SU-DHL-6 (cell line): Measurements from ENCODE around the gene ATR.

ENCODE experiments used
- H2AFZ ChIP-seq: fragments of 200-600 bp; sonication (generic); 2 replicates; pipeline ENCODE4 v1.6.1; 2014; ENCODE audit warnings: low read depth, mild to moderate bottlenecking, moderate library complexity, mixed read lengths, antibody characterized with exemption, low read length; ENCODE audit not compliant: severe bottlenecking
- H3F3A ChIP-seq: fragments of 200-600 bp; shearing (Covaris generic); 2 replicates; pipeline ENCODE4 v1.6.0; 2016; ENCODE audit warnings: antibody characterized with exemption, mild to moderate bottlenecking; ENCODE audit not compliant: insufficient read depth
- H3K27ac ChIP-seq: fragments of 200-600 bp; sonication (generic); 2 replicates; pipeline ENCODE4 v1.5.1; 2016; ENCODE audit warnings: low read depth, mild to moderate bottlenecking, low read length, moderate library complexity, mixed read lengths
- H3K27me3 ChIP-seq: fragments of 200-600 bp; sonication (generic), shearing (Covaris generic); 2 replicates; pipeline ENCODE4 v1.6.0; 2014; ENCODE audit warnings: mild to moderate bottlenecking, low read length
- H3K36me3 ChIP-seq: fragments of 200-600 bp; sonication (generic); 2 replicates; pipeline ENCODE4 v1.6.1; 2014; ENCODE audit warnings: mild to moderate bottlenecking, low read length, mixed read lengths
- H3K4me2 ChIP-seq: fragments of 300-600, 200-600 bp; shearing (Covaris generic), sonication (generic); 2 replicates; pipeline ENCODE4 v1.6.0; 2014; ENCODE audit warnings: low read length, low read depth, mild to moderate bottlenecking; ENCODE audit not compliant: poor library complexity, severe bottlenecking
- H3K4me3 ChIP-seq: fragments of 200-600 bp; sonication (generic); 2 replicates; pipeline ENCODE4 v1.5.1; 2014; ENCODE audit warnings: antibody characterized with exemption, low read length, mild to moderate bottlenecking, mixed read lengths; ENCODE audit not compliant: insufficient read depth, poor library complexity, severe bottlenecking
- H3K79me2 ChIP-seq: fragments of 200-600 bp; sonication (generic); 2 replicates; pipeline ENCODE4 v1.6.1; 2014; ENCODE audit warnings: mild to moderate bottlenecking, low read length, moderate library complexity; ENCODE audit not compliant: insufficient read depth
- H3K9ac ChIP-seq: fragments of 200-600 bp; sonication (generic); 2 replicates; pipeline ENCODE4 v1.7.0; 2014; ENCODE audit warnings: mild to moderate bottlenecking, low read length
- H3K9me2 ChIP-seq: fragments of 200-600 bp; sonication (generic); replicated peaks from 2 replicates; pipeline ENCODE4 v1.6.1; 2014; ENCODE audit warnings: low read length; ENCODE audit not compliant: insufficient read depth
- H3K9me3 ChIP-seq: fragments of 200-600 bp; sonication (generic); 2 replicates; pipeline ENCODE4 v1.6.1; 2014; ENCODE audit warnings: low read length, mixed read lengths; ENCODE audit not compliant: insufficient read depth
- H4K20me1 ChIP-seq: fragments of 200-600 bp; sonication (generic); 2 replicates; pipeline ENCODE4 v1.6.1; 2014; ENCODE audit warnings: low read depth, mild to moderate bottlenecking, antibody characterized with exemption, low read length, moderate library complexity, mixed read lengths
- CTCF ChIP-seq: fragments of 200-600 bp; sonication (generic); IDR thresholded peaks from one replicate; pipeline ENCODE4 v1.5.1; 2017; ENCODE audit warnings: antibody characterized with exemption, mild to moderate bottlenecking, low read length, moderate library complexity; ENCODE audit not compliant: insufficient read depth, poor library complexity, severe bottlenecking
- EZH2phosphoT487 ChIP-seq: fragments of 200-600 bp; sonication (generic), shearing (Covaris generic); conservative IDR thresholded peaks from 2 replicates; pipeline ENCODE4 v1.6.1; 2018; ENCODE audit warnings: mild to moderate bottlenecking, antibody characterized with exemption, low read length, moderate library complexity, mixed read lengths

Gene ATR

GRCh38 chr3:142624341-142625152 is 46.0 kb upstream of the ATR start:
- H3K9me3 ChIP-seq = no peaks in the 10 kb centered on the region
- H2AFZ ChIP-seq = no peak overlapping the region
- no peak overlapping the region for H3K4me2 ChIP-seq
- no peak overlapping the region for H3K4me3 ChIP-seq
- peaks cover 4% of the 10 kb centered on the region; the same call in 1 of the 2 replicates for H3K79me2 ChIP-seq
- TF ChIP-seq CTCF = no peak
- no peak for TF ChIP-seq EZH2phosphoT487
- no peak overlapping the region for H3K9ac ChIP-seq
- no peaks in the 10 kb centered on the region for H3K27me3 ChIP-seq
- H3K36me3 ChIP-seq = no peaks in the 10 kb centered on the region
- H3K9me2 ChIP-seq = no peaks in the 10 kb centered on the region
- H4K20me1 ChIP-seq = no peaks in the 10 kb centered on the region
- no peak overlapping the region for H3K27ac ChIP-seq
- no peaks in the 10 kb centered on the region for H3F3A ChIP-seq

- TF ChIP-seq EZH2phosphoT487 (no peak), CTCF (no peak)
Observed at GRCh38 chr3:142623194-142623593, 44.7 kb upstream of the ATR start.

GRCh38 chr3:142622405-142622804 is 43.9 kb upstream of the ATR start:
- Histone ChIP-seq H4K20me1 (no peaks in the 10 kb centered on the region), H3K27me3 (no peaks in the 10 kb centered on the region), H3K4me2 (no peak overlapping the region), H3K9ac (no peak overlapping the region), H3K27ac (no peak overlapping the region), H3K79me2 (0 out of 2 replicates have a peak, but pooled peaks cover 12% of the 10 kb centered on the region), H2AFZ (no peak overlapping the region), H3K9me2 (no peaks in the 10 kb centered on the region), H3K36me3 (no peaks in the 10 kb centered on the region), H3K4me3 (no peak overlapping the region), H3F3A (no peaks in the 10 kb centered on the region), H3K9me3 (no peaks in the 10 kb centered on the region)
- no peak for TF ChIP-seq CTCF
- no peak for TF ChIP-seq EZH2phosphoT487

More at GRCh38 chr3:142623194-142623593, 44.7 kb upstream of the ATR start:
- Histone ChIP-seq H3K27ac (no peak overlapping the region), H2AFZ (no peak overlapping the region), H3K9me2 (no peaks in the 10 kb centered on the region), H3K36me3 (no peaks in the 10 kb centered on the region), H3K4me2 (no peak overlapping the region), H3K9me3 (no peaks in the 10 kb centered on the region), H3K79me2 (0 out of 2 replicates have a peak, but pooled peaks cover 9% of the 10 kb centered on the region), H3K4me3 (no peak overlapping the region), H3K9ac (no peak overlapping the region), H4K20me1 (no peaks in the 10 kb centered on the region), H3F3A (no peaks in the 10 kb centered on the region), H3K27me3 (no peaks in the 10 kb centered on the region)
